ENCODE measurements around the gene TECTA.
"Not testable (repeated sequence)": the region's sequence is repeated elsewhere in the genome, so short reads cannot be mapped to it uniquely, and the experiment has no call there.

TECTA gene

GRCh38 chr11:121231576-121232278 is 130.7 kb downstream of the TECTA start:
- DNase-seq, result no peak

- DNase-seq, result no peak
Observed at GRCh38 chr11:121235057-121235456, 134.0 kb downstream of the TECTA start.

GRCh38 chr11:121236115-121237001 is 135.3 kb downstream of the TECTA start:
- DNase-seq, result no peak

GRCh38 chr11:121237247-121237646 is 136.2 kb downstream of the TECTA start:
- DNase-seq, result not testable (repeated sequence)

GRCh38 chr11:121237686-121238658 is 136.9 kb downstream of the TECTA start:
- DNase-seq, result no peak

GRCh38 chr11:121238956-121239355 is 137.9 kb downstream of the TECTA start:
- no peak for DNase-seq

- DNase-seq, result not testable (repeated sequence)
Observed at GRCh38 chr11:121240001-121240400, 139.0 kb downstream of the TECTA start.

GRCh38 chr11:121240650-121241303 is 139.7 kb downstream of the TECTA start:
- no peak for DNase-seq
